ENCODE results near the gene CCDC81.

CCDC81 gene

DNA sequence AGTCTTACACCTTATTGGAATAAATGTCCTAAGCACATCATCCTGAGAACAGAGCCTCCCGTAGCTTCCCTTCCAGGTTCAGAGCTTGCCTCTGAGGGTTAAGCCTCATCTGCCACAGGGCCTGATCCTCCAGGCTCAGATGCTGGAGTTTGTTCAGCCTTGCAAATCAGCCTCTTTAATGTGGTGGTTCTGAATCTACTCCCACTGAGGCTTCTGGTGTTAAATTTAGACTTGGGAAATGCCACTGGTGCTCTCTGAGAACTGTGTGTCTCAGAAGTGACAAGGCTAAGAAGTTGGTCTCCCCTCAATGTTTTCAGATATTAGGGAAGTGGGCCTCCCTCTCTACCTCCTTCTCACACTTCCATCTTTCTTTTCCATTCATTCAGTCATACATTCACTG, 68.7 kb downstream of the CCDC81 start:
- no peak for DNase-seq

- DNase-seq: no peak
Observed at GRCh38 chr11:86444981-86445380, 70.3 kb downstream of the CCDC81 start.

DNA sequence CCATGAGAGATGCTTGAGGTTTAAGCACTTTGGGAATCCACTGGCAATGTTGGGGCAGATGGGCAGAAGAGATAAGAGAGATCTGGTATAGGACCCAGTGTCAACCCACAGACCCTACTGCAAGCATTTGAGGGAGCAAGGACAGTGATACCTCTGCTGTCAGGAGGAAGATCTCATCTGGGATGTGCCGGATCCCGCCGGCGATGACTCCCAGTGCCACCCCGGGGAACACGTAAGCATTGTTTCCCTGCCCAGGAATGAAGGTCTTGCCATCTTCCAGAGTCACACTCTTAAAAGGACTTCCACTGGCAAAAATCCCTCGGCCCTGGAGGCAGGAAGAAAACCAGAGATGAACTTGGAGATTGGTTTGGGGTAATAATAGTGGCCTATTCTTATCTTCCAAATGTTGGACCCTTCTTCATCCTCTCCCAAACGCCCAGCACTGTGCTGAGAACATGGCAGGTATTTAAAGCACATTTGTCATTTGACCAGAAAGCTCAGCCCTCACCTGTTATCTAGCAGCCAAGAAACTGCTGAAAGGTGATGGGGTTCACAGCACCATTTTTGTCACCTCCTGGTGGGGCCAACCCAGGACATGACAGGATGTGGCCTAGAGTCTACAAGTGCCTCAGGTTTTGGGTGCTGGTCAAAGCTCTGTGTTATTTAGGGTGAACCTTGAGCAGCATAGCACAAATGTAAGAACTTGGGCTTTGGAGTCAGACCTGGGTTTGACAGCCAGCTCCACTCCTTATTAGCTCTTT, 71.7 kb downstream of the CCDC81 start:
- no peak for DNase-seq

DNA sequence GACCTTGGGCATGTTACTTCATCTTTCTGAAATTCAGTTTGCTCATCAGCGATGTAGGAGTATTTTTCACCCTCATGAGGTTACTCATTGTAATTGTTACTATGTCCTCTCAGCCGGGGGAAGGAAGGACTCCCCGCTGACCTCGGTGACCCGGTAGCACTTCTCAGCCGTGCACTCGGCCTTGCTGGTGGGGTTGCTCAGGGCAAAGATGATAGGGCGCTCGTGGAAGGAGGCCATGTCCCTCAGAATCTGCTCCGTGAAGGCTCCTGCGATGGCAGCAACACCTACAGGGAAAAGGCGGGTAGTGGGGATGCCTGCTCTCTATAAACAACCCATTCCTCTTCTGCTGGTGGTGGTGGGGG, 72.2 kb downstream of the CCDC81 start:
- no peak for DNase-seq

GRCh38 chr11:86447763-86448480, 73.2 kb downstream of the CCDC81 start:
- no peak for DNase-seq

DNA sequence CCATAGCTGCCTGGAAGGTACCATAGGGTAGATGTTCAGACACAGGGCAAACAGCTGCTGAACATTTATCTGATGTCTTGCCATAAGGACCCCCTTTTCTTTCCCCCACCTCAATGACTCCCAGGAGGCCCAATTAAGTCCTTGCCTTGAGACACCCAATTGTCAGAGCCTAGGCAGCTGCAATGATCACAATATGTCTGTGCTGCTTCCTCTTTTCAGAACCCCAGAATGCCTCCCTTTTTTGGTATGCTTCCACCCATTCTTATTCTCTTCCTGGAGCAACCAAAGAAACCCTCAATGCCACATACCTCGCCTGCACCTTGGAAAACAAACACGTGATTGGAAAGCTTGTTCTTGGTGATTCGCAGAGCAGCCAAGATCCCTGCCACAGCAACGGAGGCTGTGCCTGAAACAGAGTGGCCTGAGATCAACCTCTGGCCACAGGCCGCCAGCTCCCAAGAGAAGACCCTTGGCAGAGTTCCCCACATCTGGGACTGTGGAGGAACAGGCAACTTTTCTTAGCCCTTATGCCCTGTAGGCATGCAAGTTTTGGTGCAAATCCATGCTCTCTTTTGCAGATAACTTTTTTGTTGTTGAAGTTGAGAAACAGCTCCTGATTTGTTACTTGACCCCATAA, 75.4 kb downstream of the CCDC81 start:
- DNase-seq: no peak

DNA sequence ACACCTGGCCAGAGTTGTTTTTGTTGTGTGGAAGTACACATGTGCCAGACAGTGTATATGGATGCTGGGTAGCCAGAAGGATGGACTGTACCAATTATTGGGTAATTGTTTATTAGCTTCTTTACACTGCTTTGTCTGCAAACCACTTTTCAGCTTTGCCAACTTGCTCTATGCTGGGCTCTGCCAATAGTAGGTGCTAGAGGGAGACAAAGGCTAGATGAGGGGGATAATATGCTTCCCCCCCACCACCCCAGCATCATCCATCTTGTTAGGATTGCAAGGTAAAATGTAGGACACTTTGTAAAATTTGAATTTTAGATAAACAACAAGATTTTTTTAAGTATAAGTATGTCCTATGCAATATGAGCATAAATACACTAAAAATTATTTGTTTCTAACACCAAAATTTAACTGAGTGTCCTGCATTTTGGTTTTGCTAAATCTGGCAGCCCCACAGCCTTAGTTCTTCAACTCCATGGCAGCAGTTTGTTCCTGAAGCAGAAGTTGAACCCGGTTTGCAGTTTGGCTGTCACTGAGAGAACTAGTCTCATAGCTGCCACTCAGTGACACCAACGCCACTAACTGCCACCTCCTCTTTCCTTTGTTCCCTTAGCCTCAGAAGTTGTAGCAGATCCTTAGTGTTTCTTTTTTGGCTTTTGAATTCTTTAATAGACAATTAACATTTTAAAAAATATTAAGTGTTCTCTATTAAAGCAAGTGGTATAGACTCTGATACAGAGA, 78.8 kb downstream of the CCDC81 start:
- DNase-seq: no peak

DNA sequence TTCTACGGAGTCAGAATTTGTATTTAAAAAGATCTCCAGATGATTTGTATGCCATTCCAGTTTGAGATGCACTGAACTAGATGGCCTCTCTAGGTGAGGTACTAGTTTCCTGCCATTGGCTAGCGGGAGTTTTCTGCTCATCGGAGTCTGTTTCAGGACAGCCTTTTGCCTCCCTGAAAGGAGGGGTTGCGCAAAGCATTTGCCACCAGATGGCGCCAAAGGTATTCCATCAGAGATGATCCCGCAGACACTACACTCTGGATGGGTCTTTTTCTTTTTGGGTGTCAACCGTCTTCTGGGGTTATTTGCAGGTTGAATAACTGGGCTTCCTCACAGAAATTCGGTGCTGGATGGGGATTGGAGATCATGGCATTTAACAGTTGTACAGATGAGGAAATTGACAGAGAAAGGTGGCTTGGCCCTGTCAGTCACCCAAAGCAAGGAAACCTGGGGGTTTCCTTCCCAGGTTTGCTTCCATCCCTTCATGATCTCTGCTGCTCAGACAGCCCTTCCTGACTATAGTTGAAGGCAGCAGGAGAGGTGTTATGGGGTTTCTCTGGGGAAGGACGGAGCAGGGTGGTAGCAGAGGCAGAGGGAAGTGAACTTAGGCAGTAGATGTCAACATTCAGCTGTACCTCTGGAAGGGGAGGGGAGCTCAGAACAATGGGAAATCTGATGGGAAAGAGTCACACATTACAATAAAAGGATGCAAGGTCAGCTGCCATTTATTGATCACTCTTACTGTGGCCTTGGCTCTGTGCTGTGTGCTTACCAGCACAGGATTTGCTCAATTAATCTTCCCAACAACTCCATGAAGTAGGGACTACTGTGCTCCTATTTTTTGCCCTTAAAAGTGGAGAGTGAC, 81.6 kb downstream of the CCDC81 start:
- peak; percentile 77 for DNase-seq

DNA sequence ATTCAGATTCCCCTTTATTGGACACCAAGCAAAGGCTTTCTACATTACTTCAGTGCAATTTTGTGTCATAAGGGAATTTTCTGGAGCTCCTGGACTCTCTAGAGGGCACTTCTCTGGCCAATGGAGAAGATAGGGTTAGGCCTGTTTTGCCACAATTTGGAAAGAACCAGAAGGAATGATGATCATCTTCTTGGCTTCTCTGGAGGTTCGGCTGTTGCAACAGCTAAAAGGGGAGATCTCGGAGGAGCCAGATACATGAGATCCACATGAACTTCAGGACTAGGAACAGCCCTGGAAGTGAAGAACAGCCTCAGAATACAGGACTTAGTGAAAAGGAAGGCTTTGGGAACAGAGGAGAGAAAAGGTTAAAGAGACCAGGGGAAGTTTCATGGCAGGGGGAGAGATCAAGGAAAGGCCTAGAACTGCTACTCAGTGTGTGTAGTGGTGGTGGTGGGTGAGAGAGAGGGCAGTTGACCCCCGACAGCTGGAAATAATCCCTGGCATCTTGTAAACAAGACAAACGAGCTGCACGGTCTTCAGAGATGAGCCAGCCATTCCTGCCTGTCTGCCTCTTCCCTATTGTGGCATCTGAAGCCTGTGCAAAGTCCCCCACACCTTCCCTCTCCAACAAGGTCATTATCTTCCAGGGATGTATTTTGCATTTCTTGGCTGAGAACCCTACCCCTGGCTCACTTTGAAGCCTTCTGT, 83.8 kb downstream of the CCDC81 start:
- no peak for DNase-seq

- DNase-seq: no peak
Observed at GRCh38 chr11:86459002-86459385, 84.3 kb downstream of the CCDC81 start.

- DNase-seq: no peak
Observed at GRCh38 chr11:86459682-86460460, 85.2 kb downstream of the CCDC81 start.

DNA sequence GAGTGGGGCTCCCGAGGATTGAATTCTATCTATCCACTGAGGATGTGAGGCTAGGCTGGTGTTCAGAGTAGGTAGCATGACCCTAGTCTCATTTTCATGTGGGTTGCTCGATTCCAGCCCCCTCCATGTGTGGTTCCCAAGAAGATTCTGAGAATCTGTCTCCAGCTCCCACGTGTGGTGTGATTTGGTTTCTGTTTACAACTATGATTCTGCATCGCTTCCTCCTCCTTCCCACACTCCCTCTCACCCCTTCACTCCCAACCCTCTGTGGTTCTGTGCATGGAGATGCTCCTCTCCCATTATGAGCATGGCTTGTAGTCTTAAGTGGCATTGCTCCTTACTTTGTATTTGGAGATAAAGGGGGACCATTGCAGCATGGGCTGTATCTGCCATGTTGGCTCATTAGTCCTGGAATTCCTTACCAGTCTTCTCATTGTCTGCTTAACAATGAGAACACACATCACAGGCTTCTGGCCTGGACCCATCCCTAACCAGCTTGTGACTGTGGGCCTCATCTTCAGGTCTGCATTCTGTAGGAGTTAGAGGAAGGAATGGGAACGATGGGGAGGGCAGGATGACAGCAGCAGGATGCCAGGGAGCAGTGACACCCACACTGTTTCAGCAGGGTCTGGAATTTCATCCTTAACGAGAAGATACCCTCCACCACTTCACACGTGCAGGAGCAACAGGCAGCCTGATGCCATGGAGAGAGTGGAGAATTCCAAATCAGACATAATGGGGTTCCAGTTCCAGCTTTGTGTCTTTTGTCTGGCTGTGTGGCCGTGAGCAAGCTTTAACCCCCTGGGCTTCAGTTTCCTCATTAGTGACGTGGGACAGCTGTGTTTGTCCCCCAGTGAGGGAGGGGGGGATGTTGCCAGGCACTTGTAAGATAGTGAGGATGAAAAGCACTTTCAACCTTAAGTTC, 86.0 kb downstream of the CCDC81 start:
- DNase-seq: no peak

GRCh38 chr11:86461892-86462291, 87.2 kb downstream of the CCDC81 start:
- no peak for DNase-seq

GRCh38 chr11:86463120-86463519, 88.4 kb downstream of the CCDC81 start:
- DNase-seq: no peak

DNA sequence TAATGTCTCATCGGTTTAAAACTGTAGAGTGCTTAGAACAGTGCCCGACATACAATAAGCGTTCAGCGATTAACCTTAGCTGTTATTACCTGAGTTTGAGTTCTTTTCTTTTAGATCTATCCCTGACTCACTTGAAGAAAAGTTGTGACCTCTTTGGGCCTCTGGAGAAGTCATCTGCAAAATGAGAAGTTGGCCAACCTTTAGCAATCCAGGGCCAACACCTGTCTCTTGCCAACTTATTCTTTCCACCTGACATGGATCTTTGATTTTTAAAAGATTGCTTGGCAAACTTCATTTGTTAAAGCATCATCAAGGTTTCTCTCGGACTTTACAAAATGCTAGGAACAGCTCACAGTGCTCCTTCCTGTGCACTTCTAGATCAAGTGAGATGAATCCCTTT, 89.3 kb downstream of the CCDC81 start:
- DNase-seq: no peak

- DNase-seq: no peak
Observed at GRCh38 chr11:86464509-86465221, 90.0 kb downstream of the CCDC81 start.

DNA sequence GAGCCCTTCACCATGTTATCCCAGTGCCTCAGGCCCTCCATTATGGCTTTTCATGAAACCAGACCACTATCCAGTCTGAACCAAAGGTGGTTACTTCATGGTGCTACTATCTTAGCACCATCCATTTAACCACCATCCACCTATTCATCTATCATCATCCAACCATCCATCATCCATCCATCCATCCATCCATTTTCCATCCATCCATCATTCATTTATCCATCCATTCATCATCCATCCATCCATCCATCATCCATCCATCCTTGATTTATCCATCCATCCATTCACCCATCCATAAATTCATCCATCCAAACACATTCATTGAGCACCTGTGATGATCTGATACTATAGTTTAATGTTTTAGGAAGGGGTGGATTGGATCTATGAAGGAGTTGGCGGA, 93.5 kb downstream of the CCDC81 start:
- no peak for DNase-seq

DNA sequence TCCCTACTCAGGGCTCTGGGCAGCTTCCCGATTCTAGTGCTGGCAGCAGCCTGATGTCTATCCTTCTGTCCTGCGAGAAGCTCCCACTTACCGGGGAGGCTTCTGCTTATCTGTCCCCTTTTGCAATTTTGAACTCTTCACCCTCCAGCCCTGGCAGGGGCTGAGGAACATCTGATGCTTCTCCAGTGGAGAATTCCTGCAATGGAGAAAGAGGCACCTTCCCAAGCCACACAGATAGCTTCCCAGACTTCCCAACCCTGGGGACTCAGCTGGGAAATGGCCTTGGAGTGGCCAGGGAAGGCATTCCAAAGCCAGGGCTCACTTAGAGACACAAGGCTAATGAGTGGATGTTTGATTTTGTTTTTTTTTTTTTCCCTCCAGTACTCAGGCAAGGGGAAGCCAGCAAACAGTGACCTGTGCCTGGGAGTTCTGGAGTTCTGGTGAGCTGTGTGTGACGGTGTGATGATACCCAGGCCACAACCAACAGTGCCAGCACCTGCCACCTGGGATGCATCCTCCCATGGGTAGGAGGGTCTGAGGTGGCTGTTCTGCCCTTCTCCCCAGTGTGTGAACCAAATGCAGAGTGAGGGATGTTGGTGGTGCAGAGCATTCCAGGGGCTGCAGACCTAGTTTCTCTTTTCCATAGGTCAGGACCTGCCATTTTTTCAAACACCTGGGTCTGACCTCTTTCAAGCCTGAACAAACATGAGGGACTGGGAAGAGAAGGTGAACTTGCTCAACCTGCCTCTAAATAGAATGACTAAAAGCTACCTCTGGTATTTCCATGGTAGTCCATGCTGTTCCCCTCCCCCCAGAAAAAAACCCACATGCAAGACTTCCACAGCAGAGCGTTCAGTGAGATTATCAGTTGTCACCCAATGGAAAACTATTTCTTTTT, 95.1 kb downstream of the CCDC81 start:
- DNase-seq: no peak
